ENCODE data around the gene AUNIP.
A peak's percentile ranks its signal among the peaks of the same experiment; 100 is the strongest.

GRCh38 chr1:25904943-25905679 is 45.9 kb upstream of the AUNIP start:
- TF ChIP-seq CTCF (conservative IDR thresholded peaks at IDR 0.05 in 1 of 2, IDR thresholded peaks at IDR 0.05 in 1 of 2; ENCODE audit: extremely low read depth in 1 of 2, insufficient read depth in 1 of 2, low read depth in 1 of 2, low read length in 2 of 2), result peak; percentile 3 to 13
- no peak for TF ChIP-seq EZH2 (IDR thresholded peaks at IDR 0.05; ENCODE audit: borderline replicate concordance, low read length)
